ENCODE results near the gene ZNF385D. TPM values are rescaled to one million over a fixed set of nuclear protein-coding genes. Genes with fewer than 3 reads are reported as not detected.

ZNF385D gene
- total RNA-seq, 3 donors from 2014 or later, result 3.2 to 4.3 (median 3.8) TPM

DNA sequence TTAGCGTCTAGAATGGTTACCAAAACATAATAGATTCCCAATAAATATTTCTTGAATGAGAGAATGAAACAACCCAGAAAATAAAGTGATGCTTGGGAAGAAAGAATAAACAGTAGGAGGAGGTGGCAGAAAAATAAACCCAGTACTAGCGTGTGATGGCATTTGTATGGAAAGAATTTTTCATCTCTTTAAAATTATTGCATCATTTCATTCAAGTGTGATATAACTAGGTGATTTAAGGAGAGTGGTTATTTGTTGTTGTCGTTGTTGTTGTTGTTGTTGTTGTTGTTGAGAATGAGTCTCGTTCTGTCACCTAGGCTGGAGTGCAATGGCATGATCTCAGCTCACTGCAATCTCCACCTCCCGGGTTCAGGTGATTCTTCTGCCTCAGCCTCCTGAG is 293.9 kb downstream of the ZNF385D start:
- no peaks in the 10 kb centered on the region for H3K4me1 ChIP-seq
- no peak for TF ChIP-seq POLR2AphosphoS5 (IDR thresholded peaks at IDR 0.05)
- TF ChIP-seq, protein P1, sequence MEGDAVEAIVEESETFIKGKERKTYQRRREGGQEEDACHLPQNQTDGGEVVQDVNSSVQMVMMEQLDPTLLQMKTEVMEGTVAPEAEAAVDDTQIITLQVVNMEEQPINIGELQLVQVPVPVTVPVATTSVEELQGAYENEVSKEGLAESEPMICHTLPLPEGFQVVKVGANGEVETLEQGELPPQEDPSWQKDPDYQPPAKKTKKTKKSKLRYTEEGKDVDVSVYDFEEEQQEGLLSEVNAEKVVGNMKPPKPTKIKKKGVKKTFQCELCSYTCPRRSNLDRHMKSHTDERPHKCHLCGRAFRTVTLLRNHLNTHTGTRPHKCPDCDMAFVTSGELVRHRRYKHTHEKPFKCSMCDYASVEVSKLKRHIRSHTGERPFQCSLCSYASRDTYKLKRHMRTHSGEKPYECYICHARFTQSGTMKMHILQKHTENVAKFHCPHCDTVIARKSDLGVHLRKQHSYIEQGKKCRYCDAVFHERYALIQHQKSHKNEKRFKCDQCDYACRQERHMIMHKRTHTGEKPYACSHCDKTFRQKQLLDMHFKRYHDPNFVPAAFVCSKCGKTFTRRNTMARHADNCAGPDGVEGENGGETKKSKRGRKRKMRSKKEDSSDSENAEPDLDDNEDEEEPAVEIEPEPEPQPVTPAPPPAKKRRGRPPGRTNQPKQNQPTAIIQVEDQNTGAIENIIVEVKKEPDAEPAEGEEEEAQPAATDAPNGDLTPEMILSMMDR (IDR thresholded peaks at IDR 0.05), result no peak
- TF ChIP-seq POLR2A (IDR thresholded peaks at IDR 0.05), result no peak
- H3K27ac ChIP-seq, result no peak overlapping the region
- H3K9me3 ChIP-seq, result peaks cover 3 to 6% of the 10 kb centered on the region in 2 donors
- no peaks in the 10 kb centered on the region for H3K27me3 ChIP-seq
- intact Hi-C loops (cut with DNase I; ENCODE audit: low total_unique reads), result no loop called here
- H3K4me3 ChIP-seq, result no peak overlapping the region
- H3K36me3 ChIP-seq, result no peaks in the 10 kb centered on the region
- DNase-seq (ENCODE audit: low spot score in 2 of 2), result no peak

DNA sequence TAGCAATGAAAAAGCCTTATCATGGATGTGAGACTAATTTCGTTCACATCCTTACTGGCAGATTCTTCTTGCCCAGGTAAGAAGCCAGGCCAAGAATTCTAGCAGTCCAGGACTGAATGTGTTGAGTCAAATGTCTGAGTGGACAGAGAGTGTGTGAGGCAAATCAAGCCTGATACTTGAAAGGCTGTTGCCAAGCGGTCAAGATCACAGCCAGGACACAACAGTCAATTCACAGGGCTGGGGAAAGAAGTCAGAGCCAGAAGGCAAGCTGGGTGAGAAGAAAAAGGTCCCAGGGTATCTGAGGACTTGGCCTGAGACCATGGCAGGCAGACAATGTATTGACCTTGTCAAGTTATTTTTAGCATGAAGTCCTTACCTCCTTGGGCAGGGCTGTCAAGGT is 301.3 kb downstream of the ZNF385D start:
- no peaks in the 10 kb centered on the region for H3K4me1 ChIP-seq
- peaks cover 0 to 6% of the 10 kb centered on the region in 2 donors for H3K9me3 ChIP-seq
- TF ChIP-seq, protein P1 (IDR thresholded peaks at IDR 0.05), result no peak
- no peak for TF ChIP-seq POLR2AphosphoS5 (IDR thresholded peaks at IDR 0.05)
- intact Hi-C loops (cut with DNase I; ENCODE audit: low total_unique reads), result no loop called here
- H3K36me3 ChIP-seq, result no peaks in the 10 kb centered on the region
- H3K4me3 ChIP-seq, result no peak overlapping the region
- no peak overlapping the region for H3K27ac ChIP-seq
- no peaks in the 10 kb centered on the region for H3K27me3 ChIP-seq
- no peak for DNase-seq (ENCODE audit: low spot score in 2 of 2)

DNA sequence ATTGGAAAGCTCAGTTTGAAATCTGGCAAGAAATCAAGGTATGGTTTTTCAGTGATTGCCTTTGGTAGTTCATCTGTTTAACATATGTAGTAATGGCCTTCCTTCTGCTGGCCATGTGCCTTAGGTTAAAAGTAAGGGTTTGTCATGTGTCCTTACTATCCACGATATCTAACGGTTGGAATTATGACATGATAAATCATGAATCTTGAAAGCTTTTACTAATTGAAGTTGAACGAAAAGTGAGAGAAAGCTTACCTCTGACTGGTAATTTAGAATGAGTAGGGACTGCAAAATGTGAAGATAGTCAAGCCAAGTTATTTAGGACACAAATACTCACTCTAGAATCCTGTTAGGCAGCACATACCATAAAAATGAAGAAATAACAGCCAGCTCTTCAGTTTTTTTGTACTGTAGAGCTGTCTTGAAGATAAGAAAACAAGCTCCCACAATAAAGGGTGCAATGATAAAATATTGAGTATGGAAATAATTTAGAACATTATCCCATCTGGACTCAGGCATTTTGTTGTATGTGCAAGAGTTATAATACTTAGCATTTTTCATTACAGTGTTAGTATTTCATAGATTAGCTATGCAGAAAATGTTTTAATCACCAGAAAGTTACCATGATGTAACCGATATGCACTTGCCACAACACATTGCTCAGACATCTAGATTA is 303.4 kb downstream of the ZNF385D start:
- DNase-seq (ENCODE audit: low spot score in 2 of 2), result no peak
- intact Hi-C loops (cut with DNase I; ENCODE audit: low total_unique reads), result no loop called here
- Histone ChIP-seq H3K27ac (no peak overlapping the region), H3K4me3 (no peak overlapping the region), H3K27me3 (no peaks in the 10 kb centered on the region), H3K36me3 (no peaks in the 10 kb centered on the region), H3K9me3 (no peaks in the 10 kb centered on the region), H3K4me1 (no peaks in the 10 kb centered on the region)
- TF ChIP-seq, protein P1 (IDR thresholded peaks at IDR 0.05), result no peak
- TF ChIP-seq POLR2A (IDR thresholded peaks at IDR 0.05), result no peak
- no peak for TF ChIP-seq POLR2AphosphoS5 (IDR thresholded peaks at IDR 0.05)

DNA sequence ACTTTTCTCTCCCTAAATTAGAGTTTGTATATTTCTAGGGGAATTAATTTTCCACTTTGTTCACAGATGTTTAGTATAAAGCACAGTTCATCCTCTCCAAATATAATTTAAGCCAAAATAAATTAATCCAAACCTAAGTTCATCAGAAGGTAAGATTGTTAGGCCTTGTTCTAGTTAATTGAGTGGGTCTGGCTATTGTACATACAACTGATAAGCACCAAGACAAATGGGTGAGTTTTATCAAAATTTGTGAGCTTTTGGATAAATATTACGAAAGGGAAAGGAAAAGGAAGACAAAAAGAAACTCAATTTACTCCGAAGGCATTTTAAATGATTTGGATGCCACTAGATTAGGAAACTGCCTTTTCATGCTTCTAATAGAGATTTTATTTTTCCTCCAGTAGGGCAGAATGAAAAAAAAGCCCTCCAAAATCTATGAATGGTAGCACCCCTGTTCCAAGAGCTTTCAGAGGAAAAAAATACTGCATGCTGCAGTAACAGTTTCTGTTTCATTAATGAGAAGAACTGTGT is 304.0 kb downstream of the ZNF385D start:
- H3K9me3 ChIP-seq, result no peaks in the 10 kb centered on the region
- DNase-seq (ENCODE audit: low spot score in 2 of 2), result no peak
- intact Hi-C loops (cut with DNase I; ENCODE audit: low total_unique reads), result no loop called here
- no peak overlapping the region for H3K4me3 ChIP-seq
- no peaks in the 10 kb centered on the region for H3K27me3 ChIP-seq
- H3K36me3 ChIP-seq, result no peaks in the 10 kb centered on the region
- TF ChIP-seq, protein P1 (IDR thresholded peaks at IDR 0.05), result no peak
- no peak for TF ChIP-seq POLR2A (IDR thresholded peaks at IDR 0.05)
- TF ChIP-seq POLR2AphosphoS5 (IDR thresholded peaks at IDR 0.05), result no peak
- H3K4me1 ChIP-seq, result no peaks in the 10 kb centered on the region
- H3K27ac ChIP-seq, result no peak overlapping the region

DNA sequence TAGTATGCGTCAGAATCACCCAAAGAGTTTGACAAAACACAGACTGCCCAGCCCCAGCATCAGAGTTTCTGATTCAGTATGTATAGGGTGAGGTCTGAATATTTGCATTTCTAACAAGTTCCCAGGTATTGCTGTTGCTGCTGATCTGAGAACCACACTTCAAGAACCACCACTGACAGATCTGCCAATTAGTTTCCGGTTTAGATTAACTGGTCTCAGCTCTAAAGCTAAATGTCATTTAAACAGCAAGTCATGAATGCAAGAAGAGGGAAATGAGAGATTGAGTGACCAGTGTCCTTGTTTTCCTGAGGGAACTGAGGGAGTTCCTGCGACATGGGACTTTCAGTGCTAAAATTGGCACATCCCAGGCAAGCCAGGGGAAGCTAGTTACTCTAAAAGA is 305.0 kb downstream of the ZNF385D start:
- Histone ChIP-seq H3K36me3 (no peaks in the 10 kb centered on the region), H3K9me3 (no peaks in the 10 kb centered on the region), H3K4me3 (no peak overlapping the region), H3K27me3 (no peaks in the 10 kb centered on the region), H3K27ac (no peak overlapping the region), H3K4me1 (no peaks in the 10 kb centered on the region)
- intact Hi-C loops (cut with DNase I; ENCODE audit: low total_unique reads), result no loop called here
- no peak for DNase-seq (ENCODE audit: low spot score in 2 of 2)
- TF ChIP-seq POLR2AphosphoS5 (IDR thresholded peaks at IDR 0.05) (no peak), POLR2A (IDR thresholded peaks at IDR 0.05) (no peak)
- TF ChIP-seq, protein P1 (IDR thresholded peaks at IDR 0.05), result no peak
